ENCODE data around the gene GALNT1.

GALNT1 gene

DNA sequence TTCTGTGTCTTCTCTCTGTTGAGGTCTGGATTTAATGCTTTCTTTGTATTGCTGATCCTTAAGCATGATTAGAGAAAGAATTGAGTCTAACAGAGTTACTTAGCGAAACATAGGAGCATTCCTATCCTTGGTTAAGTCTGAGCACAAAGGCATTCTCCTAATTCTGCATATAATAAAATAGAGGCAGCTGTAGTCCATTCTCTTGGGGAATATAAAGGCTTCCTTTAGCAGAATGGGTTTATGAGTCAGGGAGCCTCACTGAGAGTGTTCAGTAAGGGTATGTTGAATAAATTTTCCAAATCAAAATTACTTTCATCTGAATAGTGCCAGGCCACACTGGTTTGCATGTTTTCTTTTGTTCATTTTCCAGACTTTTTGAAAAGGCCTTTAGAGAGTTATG, 101.5 kb downstream of the GALNT1 start:
- no peak overlapping the region for H3K4me3 ChIP-seq (ENCODE audit: low read length)
- TF ChIP-seq, protein P1, sequence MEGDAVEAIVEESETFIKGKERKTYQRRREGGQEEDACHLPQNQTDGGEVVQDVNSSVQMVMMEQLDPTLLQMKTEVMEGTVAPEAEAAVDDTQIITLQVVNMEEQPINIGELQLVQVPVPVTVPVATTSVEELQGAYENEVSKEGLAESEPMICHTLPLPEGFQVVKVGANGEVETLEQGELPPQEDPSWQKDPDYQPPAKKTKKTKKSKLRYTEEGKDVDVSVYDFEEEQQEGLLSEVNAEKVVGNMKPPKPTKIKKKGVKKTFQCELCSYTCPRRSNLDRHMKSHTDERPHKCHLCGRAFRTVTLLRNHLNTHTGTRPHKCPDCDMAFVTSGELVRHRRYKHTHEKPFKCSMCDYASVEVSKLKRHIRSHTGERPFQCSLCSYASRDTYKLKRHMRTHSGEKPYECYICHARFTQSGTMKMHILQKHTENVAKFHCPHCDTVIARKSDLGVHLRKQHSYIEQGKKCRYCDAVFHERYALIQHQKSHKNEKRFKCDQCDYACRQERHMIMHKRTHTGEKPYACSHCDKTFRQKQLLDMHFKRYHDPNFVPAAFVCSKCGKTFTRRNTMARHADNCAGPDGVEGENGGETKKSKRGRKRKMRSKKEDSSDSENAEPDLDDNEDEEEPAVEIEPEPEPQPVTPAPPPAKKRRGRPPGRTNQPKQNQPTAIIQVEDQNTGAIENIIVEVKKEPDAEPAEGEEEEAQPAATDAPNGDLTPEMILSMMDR (conservative IDR thresholded peaks at IDR 0.05; ENCODE audit: low read depth, low read length): no peak
- no peak for DNase-seq (ENCODE audit: low read depth)

DNA sequence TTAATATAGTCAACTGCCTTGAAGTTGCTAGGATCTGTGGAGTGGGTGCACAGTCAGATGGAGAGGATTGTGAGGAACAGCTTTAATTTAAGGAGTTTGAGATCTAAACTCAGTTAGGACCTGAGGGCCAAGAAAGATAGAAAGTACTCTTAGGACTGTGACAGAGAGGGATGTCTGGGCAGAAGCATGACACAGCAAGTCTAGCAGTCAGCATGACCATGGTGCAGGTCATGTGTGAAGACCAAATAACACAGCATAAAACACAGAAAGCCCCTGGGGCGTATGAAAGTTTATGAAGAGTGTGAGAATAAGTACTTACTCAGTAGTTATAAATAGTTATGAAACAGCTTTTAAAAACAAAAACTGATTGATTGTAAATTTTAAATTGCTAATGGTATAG, 107.2 kb downstream of the GALNT1 start:
- H3K4me3 ChIP-seq (ENCODE audit: low read length): no peak overlapping the region
- no peak for DNase-seq (ENCODE audit: low read depth)
- TF ChIP-seq, protein P1 (conservative IDR thresholded peaks at IDR 0.05; ENCODE audit: low read depth, low read length): no peak

DNA sequence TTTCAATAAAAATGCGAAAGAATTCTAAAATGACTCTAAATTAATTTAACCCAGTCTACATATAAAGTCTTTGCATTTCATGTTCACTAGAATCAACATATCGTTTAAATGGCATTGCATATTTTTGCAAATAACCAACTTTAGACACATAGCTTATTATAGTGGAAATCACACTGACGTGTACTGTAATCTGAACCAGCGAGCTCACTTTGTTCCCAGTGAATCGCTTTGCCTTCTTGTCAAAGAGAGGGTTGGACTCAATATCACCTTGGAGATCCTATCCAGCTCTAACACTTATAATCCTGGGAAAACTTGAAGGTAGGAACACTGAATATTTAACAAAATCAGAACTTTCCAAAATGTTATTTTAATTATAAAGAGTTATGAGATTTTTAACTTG, 108.2 kb downstream of the GALNT1 start:
- DNase-seq (ENCODE audit: low read depth): no peak
- TF ChIP-seq, protein P1 (conservative IDR thresholded peaks at IDR 0.05; ENCODE audit: low read depth, low read length): no peak
- H3K4me3 ChIP-seq (ENCODE audit: low read length): no peak overlapping the region

DNA sequence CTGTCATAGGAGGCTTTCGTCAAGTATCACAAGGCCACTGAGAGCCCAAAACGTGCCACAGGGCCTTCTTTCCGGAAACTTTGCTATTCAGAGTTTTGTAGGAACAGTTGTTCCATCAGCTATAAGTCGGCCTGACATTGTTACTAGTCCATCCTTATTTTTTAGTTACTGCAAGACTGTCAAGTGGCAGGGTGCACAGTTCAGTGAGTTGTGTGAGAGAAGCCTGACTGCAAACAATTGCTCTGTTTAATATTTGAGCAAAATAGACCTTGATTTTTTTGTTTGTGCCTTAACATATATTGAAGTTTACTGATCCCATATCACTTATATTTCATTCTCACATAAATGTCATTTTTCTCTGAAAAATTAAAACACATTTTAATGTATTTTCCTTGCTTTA, 110.1 kb downstream of the GALNT1 start:
- DNase-seq (ENCODE audit: low read depth): no peak
- TF ChIP-seq, protein P1 (conservative IDR thresholded peaks at IDR 0.05; ENCODE audit: low read depth, low read length): no peak
- no peak overlapping the region for H3K4me3 ChIP-seq (ENCODE audit: low read length)

DNA sequence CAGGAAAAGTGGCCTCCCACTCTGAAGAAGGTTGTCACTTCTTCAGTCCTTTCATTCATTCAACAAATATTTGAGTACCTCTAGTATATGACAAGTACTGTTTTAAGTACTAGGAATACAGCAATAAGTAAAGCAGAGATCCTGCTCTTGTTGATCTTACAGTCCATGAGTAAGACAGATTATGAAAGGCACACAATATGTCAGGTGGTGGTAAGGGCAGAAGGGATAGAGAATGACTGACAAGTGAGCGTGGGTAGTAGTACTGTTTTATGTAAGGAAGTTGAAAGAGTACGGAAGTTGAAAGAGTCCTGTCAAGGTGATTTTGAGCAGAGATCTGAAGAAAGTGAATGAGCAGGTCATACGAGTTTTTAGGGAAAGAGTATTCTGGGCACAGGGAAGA, 111.3 kb downstream of the GALNT1 start:
- DNase-seq (ENCODE audit: low read depth): no peak
- TF ChIP-seq, protein P1 (conservative IDR thresholded peaks at IDR 0.05; ENCODE audit: low read depth, low read length): no peak
- no peak overlapping the region for H3K4me3 ChIP-seq (ENCODE audit: low read length)

DNA sequence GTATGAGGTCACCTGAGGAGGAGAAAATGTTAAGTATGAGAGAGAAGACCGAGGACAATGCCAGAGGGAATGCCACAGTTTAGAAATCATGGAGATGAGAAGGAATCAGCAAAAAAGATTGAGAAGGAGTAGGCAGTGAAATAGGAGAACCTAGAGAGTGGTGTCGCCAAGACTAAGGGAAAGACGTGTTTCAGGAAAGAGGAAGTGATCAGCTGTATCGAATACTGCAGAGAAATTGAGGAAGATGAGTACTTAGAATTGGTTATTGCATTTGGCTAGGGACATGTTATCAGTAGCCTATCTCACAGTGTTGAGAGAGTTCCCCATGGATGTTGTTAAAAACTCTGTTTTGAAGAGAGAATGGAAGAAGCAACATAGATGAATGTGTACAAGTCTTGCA, 112.3 kb downstream of the GALNT1 start:
- H3K4me3 ChIP-seq (ENCODE audit: low read length): no peak overlapping the region
- TF ChIP-seq, protein P1 (conservative IDR thresholded peaks at IDR 0.05; ENCODE audit: low read depth, low read length): no peak
- no peak for DNase-seq (ENCODE audit: low read depth)

DNA sequence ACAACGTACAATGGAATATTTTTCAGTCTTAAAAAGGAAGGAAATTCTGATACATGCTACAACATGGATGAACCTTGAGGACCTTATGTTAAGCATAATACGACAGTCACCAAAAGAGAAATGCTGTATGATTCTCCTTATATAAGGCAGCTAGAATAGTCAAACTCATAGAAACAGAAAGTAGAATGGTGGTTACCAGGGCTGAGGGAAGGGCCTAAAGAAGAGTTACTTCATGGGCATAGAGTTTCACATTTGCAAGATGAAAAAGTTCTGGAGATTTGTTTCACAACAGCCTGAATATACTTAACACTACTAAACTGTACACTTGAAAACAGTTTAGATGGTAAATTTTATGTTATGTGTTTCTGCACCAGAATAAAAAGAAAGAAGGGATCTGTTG, 113.3 kb downstream of the GALNT1 start:
- DNase-seq (ENCODE audit: low read depth): no peak
- H3K4me3 ChIP-seq (ENCODE audit: low read length): no peak overlapping the region
- TF ChIP-seq, protein P1 (conservative IDR thresholded peaks at IDR 0.05; ENCODE audit: low read depth, low read length): no peak
